Stimulated activated CD8-positive, alpha-beta memory T cell treated with anti-CD3 and anti-CD28 coated beads, Interleukin-12 subunit alpha, Interleukin-12 subunit beta, amount 100 ng/mL, for 24 hours (primary cell): Measurements from ENCODE around the gene MED17.

ENCODE experiments used
- DNase-seq: peaks from one replicate; pipeline ENCODE4 v3.0.0-alpha.2; 2020; ENCODE audit errors: extremely low read depth

The MED17 gene

DNA sequence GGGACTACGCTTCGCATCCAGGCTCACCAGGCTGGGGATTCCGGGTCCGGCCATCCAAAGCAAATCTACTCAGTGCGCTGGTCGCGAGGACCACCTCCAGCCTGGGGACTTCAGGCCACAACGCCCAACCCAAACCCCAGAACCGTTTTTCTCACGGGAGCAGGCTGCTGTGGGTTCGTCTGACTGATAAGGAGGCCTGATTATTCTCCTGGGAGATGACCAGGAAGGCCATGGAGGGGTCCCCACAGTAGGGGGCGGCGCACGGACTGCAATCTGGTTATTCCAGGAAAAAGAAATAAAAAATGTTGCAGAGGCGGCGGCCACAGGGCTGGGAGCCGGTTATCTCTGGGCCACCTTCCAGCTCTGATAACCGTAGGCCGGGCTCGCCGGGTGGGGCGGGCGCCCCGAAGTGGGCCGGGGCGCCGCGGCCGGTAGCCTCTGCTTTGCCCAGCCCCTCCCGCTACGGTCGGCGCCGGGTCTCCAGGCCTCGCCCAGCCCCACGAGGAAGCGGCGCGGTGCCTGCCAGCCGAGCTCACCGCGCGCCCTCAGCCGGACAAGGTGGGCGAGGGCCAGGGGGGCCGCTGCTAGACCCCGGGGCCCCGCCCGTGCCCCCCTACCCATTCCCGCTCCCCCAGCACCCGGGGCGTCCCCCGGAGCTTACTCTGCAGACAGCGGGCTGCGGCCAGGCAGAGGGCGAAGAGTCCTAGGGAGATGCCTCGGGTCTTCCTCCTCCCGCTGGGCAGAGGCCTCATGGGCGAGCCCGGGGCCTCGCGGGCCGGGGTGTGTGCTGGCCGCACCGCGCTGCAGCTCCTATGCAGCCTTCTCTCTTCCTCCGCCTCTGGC lies 65.9 kb downstream of the MED17 start:
- no peak for DNase-seq

DNA sequence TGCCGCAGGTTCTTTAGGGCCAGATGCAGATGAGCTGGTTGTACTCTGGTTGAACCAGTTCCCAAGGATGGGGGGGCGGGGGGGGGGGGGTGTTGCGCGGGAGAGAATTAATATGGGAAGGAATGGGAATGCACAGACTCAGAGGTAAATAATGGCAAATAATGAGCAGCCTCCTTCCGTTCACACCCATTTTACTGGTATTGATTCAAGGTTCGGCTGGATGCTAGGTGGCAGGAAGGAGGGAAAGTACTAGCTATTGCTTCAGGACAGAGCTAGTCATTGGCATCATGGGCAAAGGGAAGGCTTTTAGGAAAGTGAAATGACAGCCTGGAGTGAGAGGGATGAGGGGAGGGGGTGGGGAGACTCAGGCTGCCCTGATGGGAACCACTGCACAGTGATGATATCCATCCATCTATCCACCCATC lies 66.5 kb downstream of the MED17 start, which contains the start of gene VSTM5:
TSS of gene VSTM5 (minus strand) at position 25 of the 425 bp plus-strand sequence. CDS start 116 bp downstream, outside the sequence.
- no peak for DNase-seq

DNA sequence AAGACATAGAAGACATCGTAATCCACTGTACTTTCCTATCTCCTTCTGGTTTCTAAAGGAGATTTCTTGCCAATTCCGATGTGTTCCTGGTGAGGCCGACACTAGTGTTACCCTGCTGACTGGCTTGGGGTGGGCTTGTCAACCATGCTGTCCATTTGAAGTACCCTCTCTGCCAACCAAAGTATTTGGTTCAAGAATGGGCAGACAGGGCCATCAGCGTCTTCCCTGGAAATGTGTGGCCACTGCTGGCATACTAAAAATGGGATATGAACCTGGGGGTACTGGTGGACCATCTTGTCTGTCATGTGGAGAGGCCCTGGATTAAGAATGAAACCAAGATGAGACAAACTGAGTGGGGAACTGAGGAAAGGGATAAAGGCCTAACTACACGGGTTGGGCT lies 68.2 kb downstream of the MED17 start:
- DNase-seq, result no peak

DNA sequence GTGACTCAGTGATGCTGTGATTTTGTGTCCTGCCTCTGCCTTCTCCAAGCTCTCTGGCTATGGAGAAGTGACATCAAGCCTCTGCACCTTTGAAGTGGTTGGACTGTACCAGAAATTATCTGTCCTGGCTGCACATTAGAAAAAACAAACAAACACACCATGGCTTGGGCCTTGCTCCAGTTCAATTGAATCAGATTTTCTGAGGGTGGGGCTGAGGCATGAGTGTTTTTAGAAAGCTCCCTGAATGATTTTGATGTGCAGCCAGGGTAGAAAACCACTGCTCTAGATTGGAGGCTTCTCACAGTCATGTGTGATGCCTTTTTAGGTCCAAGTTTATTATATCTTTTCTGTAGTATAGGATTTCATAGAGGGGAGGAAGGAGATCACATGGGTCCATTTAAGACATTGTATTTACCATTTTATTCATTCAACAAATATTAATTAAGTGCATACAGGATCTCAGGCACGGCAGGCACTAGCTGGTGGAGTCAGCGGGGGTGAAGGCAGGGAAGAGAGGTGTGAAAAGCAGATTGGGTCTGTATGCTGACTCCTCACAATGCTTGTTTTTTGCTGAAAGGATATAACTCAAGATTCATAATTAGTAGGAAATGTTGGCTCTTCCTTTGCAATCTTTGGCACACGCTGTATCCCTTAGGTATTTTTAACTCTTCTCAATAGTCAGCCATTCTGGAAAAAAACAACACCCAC lies 73.5 kb downstream of the MED17 start:
- DNase-seq, result no peak

- DNase-seq, result no peak
Observed at GRCh38 chr11:93858121-93858775, 74.2 kb downstream of the MED17 start.

DNA sequence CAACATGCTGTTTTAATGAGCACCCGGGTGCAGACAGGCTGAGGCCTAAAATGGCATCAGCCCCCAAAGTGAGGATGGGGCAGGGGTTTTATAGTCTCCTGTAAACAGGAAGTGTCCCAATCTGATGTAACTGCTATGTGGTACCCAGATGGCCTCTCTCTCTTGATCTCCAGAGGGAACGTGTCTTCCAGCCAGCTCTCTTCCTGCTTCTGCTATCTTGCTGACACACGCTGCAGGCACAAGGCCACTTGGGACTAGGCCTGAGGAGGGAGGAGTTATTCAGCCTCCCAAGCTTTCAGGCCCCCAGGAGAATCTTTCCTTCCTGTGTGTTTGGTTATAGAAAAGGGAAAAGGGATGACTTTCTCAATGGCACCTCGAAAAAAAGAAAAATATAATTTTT lies 77.7 kb downstream of the MED17 start:
- DNase-seq, result no peak
